Tibial artery (tissue), 4 donors: ENCODE measurements around the gene ARID2.

ENCODE experiments used
- DNase-seq, 2 donors: peaks; one replicate each; pipeline ENCODE4 v3.0.0-alpha.2; 2019
- H3K27ac ChIP-seq, 2 donors: fragments of 200-600 bp; sonication (generic) in 1 of 2; 1 replicate in 1 of 2; 2 replicates in 1 of 2; pipeline ENCODE4 v1.5.1; 2018 to 2019; ENCODE audit warnings: mild to moderate bottlenecking in 1 of 2
- H3K27me3 ChIP-seq, 2 donors: fragments of 200-600 bp; sonication (generic) in 1 of 2; one replicate each; pipeline versions ENCODE4 v1.5.1 to v1.6.0; 2016 to 2019
- H3K36me3 ChIP-seq, 3 donors: fragments of 200-600 bp; sonication (generic) in 2 of 3; one replicate each; pipeline ENCODE4 v1.5.1; 2016 to 2019; ENCODE audit warnings: mild to moderate bottlenecking in 2 of 3
- H3K4me1 ChIP-seq, 4 donors: fragments of 200-600 bp; sonication (generic) in 2 of 4; 1 replicate in 3 of 4; 2 replicates in 1 of 4; pipeline ENCODE4 v1.5.1; 2016 to 2019
- H3K4me3 ChIP-seq, 2 donors: fragments of 200-600 bp; sonication (generic) in 1 of 2; 1 replicate in 1 of 2; 2 replicates in 1 of 2; pipeline ENCODE4 v1.5.1; 2018 to 2019; ENCODE audit warnings: mild to moderate bottlenecking in 2 of 2
- H3K9me3 ChIP-seq, 3 donors: fragments of 200-600 bp; sonication (generic) in 1 of 3; one replicate each; pipeline ENCODE4 v1.5.1; 2016 to 2019
- CTCF ChIP-seq, 2 experiments: fragments of 200-600 bp in 1 of 2; fragments of 450-650 bp in 1 of 2; IDR thresholded peaks; one replicate each; pipeline ENCODE4 v1.5.1; 2017 to 2019; ENCODE audit warnings: antibody characterized with exemption in 2 of 2, mild to moderate bottlenecking in 1 of 2, moderate library complexity in 1 of 2
- intact Hi-C: fragments of 100-400 bp; cut with DNase I; formaldehyde crosslinking; loops from one replicate; pipeline ENCODE4 v1.15.0; 2023; ENCODE audit warnings: low total_unique reads

The ARID2 gene

GRCh38 chr12:45898094-45898493 lies 168.6 kb downstream of the ARID2 start:
- Histone ChIP-seq H3K27ac (no peak overlapping the region), H3K36me3 (peaks cover 25 to 58% (median 36%) of the 10 kb centered on the region in 3 donors), H3K9me3 (no peaks in the 10 kb centered on the region), H3K27me3 (no peaks in the 10 kb centered on the region), H3K4me3 (no peak overlapping the region), H3K4me1 (no peaks in the 10 kb centered on the region)
- intact Hi-C loops: no loop called here
- no peak for DNase-seq
- TF ChIP-seq CTCF (IDR thresholded peaks at IDR 0.05): no peak

- no peaks in the 10 kb centered on the region for H3K4me1 ChIP-seq
- peaks cover 7 to 33% (median 7%) of the 10 kb centered on the region in 3 donors for H3K36me3 ChIP-seq
- no peak overlapping the region for H3K4me3 ChIP-seq
- H3K9me3 ChIP-seq: no peaks in the 10 kb centered on the region
- no peaks in the 10 kb centered on the region for H3K27me3 ChIP-seq
- no peak for DNase-seq
- TF ChIP-seq CTCF (IDR thresholded peaks at IDR 0.05): no peak
- H3K27ac ChIP-seq: no peak overlapping the region
- intact Hi-C loops: no loop called here
Measured at GRCh38 chr12:45907955-45908354, 178.4 kb downstream of the ARID2 start.

GRCh38 chr12:45909041-45909713 lies 179.7 kb downstream of the ARID2 start:
- no peak for DNase-seq
- no peak for TF ChIP-seq CTCF (IDR thresholded peaks at IDR 0.05)
- Histone ChIP-seq H3K36me3 (peaks cover 7 to 29% (median 7%) of the 10 kb centered on the region in 3 donors), H3K4me3 (no peak overlapping the region), H3K4me1 (no peaks in the 10 kb centered on the region), H3K9me3 (no peaks in the 10 kb centered on the region), H3K27me3 (no peaks in the 10 kb centered on the region), H3K27ac (no peak overlapping the region)
- intact Hi-C loops: no loop called here

GRCh38 chr12:45912774-45913173 lies 183.3 kb downstream of the ARID2 start:
- Histone ChIP-seq H3K36me3 (peaks cover 0 to 18% (median 7%) of the 10 kb centered on the region in 3 donors), H3K4me1 (no peaks in the 10 kb centered on the region), H3K4me3 (no peak overlapping the region), H3K27ac (no peak overlapping the region), H3K9me3 (no peaks in the 10 kb centered on the region), H3K27me3 (no peaks in the 10 kb centered on the region)
- no peak for DNase-seq
- TF ChIP-seq CTCF (IDR thresholded peaks at IDR 0.05): no peak
- intact Hi-C loops: no loop called here

GRCh38 chr12:45913631-45914030 lies 184.1 kb downstream of the ARID2 start:
- Histone ChIP-seq H3K27ac (no peak overlapping the region), H3K36me3 (peaks cover 7 to 18% (median 8%) of the 10 kb centered on the region in 3 donors), H3K9me3 (no peaks in the 10 kb centered on the region), H3K4me3 (no peak overlapping the region), H3K4me1 (no peaks in the 10 kb centered on the region), H3K27me3 (no peaks in the 10 kb centered on the region)
- no peak for DNase-seq
- TF ChIP-seq CTCF (IDR thresholded peaks at IDR 0.05): no peak
- intact Hi-C loops: no loop called here
